SIG-M5 treated with dmso at 0.1 percent for 504 hours (cell line): ENCODE measurements around the gene PSMC4.
"Not testable (repeated sequence)": the region's sequence is repeated elsewhere in the genome, so short reads cannot be mapped to it uniquely, and the experiment has no call there.

Experiments
- DNase-seq: peaks from one replicate; lab custom pipeline; 2025; ENCODE audit not compliant: unreplicated experiment; lab: John Stamatoyannopoulos, UW

PSMC4 gene

DNA sequence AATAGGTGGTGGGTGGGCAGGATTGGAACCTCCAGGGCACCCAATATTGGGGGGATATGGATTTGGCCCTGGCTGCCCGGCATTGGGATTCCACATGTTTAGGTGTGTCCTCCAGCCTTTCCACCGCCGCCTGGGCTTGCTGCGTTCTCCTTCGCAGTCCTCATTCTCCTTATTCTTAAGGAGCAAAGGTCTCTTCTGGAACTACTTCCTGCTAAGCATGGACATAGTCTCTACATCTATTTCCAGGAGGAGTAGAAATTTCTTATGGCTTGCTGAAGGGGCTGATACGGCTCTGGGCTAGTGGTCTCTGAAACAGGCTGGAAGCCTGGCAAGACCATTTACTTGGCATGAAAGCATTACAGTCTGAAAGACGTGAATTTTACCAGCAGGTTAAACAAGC, 27.4 kb upstream of the PSMC4 start:
- DNase-seq = no peak

DNA sequence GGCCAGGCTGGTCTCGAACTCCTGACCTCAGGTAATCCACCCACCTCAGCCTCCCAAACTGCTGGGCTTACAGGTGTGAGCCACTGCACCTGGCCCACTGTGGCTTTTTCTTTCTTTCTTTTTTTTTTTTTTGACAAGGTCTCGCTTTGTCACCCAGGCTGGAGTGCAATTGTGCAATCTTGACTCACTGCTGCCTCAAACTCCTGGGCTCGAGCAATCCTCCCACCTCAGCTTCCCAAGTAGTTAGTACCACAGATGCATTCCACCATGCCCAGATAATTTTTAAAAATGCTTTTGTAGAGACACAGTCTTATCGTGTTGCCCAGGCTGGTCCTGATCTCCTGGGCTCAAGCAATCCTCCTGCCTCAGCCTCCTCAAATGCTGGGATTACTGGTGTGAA, 24.4 kb upstream of the PSMC4 start:
- peak; percentile 15 for DNase-seq

DNA sequence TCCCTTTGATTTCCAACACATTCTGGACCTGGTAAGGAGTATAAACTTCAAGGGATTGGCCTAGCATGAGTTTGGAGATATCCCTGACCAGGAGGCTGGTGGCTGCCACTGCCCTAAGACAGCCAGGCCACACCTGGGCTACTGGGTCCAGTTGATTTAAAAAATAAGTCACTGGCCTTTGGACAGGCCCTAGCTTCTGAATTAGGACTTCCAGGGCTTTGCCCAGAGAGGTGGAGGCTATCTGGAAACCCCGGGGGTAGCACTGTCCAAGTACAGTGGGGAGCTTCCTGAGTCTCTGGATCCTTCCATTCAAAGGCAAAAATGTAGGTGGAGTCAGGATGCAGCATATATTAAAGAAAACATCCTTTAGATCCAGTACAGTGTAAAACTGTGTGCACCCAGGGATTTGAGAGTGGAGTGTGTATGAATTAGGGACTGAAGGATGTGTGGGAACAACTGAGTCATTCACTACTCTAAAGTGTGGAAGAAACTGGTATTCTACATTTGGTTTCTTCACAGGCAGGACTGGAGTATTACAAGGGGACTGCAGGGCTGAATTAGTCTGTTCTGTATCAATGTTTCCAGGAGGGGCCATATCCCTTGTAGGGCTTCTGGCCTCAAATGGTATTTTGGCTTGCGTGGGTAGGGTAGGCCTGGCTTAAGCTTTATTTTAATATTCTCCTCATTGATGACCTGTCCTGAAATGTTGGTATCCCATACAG, 21.8 kb upstream of the PSMC4 start:
- DNase-seq = no peak

DNA sequence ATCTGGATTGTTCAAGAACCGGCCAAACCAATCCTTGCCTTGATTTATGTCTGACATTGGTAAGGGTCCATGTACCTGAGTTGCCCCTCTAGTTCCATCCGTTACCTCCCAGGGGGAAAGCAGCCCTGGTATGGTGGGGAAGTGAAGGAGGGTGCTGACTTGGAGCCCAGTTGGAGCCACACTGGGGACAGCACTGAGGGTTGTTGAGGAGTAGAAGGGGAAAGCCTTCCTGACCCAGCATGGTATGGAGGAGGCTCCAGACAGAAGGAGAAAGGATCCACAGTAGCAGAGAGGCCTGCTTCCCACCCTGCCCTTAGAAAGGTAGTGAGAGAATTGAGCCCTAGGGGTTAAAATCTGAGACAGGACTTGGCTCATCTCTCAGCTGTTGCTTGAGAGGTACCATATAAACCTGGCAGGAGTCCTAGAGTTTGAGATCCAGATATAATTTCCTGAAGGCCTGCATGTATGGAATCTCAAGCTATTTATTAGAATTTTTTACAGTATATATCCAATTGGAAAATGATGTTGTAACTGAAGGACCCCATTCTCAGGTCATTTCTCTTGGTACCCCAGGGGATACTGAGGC, 19.8 kb upstream of the PSMC4 start:
- DNase-seq = no peak

DNA sequence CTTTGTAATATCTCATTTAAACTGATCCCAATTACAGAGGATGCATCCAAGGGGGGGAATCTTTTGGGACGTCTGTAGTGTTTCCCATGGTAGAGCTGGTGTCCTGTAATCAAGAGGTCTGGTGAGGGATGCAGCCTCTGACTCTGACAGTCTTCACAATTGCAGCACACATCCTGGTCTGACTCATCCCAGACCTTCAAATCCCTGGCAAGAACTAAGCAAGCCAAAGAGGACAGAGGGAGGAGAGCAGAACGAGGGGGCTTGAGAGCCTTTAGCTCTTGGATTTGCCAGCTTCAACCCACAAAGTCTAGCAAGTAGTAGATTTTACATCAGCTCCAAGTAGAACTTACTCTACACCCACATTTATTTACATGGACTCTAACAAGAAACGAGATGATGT, 19.3 kb upstream of the PSMC4 start:
- DNase-seq = peak; percentile 33

DNA sequence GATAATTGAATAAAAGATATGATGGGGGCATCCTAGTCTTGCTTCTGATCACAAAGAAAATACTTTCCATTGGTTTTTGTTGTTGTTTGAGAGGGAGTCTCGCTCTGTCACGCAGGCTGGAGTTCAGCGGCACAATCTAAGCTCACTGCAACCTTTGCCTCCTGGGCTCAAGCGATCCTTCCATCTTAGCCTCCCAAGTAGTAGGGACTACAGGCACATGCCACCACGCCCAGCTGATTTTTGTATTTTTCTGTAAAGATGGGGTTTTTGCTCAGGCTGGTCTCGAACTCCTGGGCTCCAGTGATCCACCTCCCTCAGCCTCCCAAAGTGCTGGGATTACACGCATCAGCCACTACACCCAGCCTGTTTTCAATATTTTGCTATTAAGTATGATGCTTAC, 17.1 kb upstream of the PSMC4 start:
- DNase-seq = no peak

DNA sequence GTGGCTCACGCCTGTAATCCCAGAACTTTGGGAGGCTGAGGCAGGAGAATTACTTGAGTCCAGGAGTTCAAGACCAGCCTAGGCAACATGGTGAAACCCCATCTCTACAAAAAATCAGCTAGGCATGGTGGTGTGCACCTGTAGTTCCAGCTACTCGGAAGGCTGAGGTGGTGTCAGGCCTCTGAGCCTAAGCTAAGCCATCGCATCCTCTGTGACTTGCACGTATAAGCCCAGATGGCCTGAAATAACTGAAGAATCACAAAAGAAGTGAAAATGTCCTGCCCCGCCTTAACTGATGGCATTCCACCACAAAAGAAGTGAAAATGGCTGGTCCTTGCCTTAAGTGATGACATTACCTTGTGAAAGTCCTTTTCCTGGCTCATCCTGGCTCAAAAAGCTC, 13.1 kb upstream of the PSMC4 start:
- DNase-seq = not testable (repeated sequence)

DNA sequence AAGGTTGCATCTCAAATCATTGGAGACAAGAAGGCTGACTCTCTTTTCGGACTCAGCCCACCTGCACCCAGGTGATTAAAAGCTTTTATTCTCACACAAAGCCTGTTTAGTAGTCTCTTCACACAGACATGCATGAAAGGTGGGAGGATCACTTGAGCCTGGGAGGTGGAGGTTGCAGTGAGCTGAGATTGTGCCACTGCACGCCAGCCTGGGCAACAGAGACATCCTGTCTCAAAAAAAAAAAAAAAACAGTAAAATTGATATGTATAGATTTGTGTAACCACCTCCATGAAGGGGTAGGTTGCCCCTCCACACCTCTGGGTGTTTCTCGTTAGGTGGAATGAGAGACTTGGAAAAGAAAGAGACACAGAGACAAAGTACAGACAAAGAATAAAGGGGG, 12.0 kb upstream of the PSMC4 start:
- not testable (repeated sequence) for DNase-seq

DNA sequence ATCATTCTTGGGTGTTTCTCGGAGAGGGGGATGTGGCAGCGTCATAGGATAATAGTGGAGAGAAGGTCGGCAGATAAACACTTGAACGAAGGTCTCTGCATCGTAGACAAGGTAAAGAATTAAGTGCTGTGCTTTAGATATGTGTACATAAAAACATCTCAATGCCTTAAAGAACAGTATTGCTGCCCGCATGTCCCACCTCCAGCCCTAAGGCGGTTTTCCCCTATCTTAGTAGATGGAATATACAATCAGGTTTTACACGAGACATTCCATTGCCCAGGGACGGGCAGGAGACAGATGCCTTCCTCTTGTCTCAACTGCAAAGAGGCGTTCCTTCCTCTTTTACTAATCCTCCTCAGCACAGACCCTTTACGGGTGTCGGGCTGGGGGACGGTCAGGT, 11.6 kb upstream of the PSMC4 start:
- not testable (repeated sequence) for DNase-seq

DNA sequence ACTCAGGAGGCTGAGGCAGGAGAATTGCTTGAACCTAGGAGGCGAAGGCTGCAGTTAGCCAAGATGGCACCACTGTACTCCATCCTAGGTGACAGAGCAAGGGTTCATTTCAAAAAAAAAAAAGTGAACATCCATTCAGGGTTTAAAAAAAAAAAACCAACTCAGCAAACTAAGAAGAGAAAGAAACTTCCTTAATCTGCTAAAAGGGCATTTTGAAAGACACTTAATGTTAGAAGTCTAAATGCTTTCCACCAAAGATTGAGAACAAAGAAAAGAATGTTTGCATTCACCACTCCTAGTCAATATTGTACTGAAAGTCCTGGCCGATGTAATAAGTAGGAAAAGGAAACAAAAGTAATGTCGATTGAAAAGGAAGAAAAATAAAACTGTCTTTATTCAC, 7.1 kb upstream of the PSMC4 start:
- no peak for DNase-seq

DNA sequence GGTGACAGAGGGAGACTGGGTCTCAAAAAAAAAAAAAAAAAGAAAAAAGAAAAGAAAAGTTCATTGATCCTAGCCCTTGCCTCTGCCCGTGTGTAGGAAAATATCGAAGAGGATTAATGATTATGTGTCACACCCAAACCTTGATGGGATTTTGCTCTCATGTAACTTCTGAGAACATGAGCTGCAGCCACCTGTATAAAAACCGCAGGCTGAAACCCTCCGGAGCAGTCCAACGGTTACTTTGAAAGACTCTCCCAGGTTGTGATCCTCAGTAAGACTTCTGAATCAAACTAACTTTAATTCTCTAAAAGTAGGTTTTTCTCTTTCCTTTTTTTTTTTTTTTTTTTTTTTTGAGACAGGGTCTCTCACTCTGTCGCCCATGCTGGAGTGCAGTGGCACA, 4.3 kb upstream of the PSMC4 start:
- DNase-seq = no peak

DNA sequence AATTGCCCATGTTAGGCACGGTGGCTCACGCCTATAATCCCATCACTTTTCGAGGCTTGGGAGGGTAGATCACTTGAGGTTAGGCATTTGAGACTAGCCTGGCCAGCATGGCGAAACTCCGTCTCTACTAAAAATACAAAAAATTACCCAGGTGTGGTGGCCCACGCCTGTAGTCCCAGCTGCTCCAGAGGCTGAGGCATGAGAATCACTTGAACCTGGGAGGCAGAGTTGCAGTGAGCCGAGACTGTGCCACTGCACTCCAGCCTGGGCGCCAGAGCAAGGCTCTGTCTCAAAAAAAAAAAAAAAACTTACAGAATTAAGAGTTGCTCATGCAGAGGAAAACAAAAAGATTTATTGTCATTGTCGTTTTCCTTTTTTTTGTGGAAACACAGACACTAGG, 3.4 kb upstream of the PSMC4 start:
- DNase-seq = no peak

DNA sequence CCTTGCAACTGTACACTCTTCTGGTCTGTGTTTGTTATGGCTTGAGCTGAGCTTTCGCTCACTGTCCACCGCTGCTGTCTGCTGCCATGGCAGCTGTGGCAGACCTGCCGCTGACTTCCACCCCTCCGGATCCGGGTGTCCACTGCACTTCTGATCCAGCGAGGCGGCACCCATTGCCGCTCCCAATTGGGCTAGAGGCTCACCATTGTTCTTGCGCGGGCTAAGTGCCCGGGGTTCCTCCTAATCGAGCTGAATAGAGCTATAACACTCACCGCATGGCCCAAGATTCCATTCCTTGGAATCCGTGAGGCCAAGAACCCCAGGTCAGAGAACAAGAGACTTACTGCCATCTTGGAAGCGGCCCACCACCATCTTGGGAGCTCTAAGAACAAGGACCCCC, 2.2 kb upstream of the PSMC4 start:
- DNase-seq = no peak

DNA sequence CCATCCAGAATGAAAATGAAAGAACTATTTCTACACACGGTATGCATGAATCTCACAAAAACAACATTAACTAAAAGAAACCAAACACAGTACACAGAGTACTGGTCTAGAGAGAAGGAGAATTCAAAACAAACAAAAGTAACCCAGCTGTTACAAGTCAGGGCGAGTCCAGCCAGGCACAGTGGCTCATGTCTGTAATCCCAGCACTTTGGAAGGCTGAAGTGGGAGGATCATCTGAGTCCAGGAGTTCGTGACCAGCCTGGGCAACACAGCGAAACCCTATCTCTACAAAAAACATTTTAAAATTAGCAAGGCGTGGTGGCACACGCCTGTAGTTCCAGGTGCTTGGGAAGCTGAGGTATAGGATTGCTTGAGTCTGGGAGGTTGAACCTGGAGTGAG, 1.7 kb upstream of the PSMC4 start:
- DNase-seq = no peak

DNA sequence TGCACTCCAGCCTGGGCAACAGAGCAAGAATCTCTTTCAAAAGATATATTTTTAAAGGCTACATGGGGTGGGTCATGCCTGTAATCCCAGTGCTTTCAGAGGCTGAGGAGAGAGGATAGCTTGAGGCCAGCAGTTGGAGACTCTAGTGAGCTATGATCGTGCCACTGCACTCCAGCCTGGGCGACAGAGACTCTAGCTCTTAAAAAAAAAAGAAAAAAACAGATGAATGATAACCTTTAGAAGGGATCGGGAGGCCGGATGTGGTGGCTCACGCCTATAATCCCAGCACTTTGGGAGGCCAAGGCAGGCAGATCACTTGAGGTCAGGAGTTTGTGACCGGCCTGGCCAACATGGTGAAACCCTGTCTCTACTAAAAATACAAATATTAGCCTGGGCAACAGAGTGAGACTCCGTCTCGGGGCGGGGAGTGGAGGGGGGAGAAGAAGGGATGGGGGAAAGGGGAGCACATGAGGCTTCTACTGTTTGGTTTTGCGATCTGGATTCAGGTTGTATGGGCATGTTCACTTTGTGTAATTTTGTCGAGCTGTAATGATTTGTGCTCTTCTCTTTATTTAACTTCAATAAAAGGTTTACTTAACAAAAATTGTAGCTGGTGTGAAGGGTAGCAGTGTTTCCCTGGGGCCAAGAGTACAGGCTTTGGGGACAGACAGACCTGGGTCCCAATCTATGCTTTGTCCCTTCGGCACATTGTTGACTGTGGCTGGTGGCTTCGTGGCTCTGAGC, 1.1 kb upstream of the PSMC4 start:
- no peak for DNase-seq

DNA sequence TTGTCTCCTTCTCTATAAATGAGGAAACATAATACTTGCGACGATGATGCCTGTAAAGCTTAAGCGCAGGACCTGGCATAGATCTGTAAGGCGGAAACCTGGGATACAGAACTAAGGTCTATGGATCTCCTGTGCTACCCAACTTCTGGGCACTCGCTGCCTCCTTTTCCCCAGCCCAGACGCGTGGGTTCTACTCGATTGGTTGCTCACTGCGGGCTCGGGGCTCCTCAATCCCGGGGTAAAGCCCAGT, 615 bp upstream of the PSMC4 start:
- DNase-seq = peak; percentile 52

DNA sequence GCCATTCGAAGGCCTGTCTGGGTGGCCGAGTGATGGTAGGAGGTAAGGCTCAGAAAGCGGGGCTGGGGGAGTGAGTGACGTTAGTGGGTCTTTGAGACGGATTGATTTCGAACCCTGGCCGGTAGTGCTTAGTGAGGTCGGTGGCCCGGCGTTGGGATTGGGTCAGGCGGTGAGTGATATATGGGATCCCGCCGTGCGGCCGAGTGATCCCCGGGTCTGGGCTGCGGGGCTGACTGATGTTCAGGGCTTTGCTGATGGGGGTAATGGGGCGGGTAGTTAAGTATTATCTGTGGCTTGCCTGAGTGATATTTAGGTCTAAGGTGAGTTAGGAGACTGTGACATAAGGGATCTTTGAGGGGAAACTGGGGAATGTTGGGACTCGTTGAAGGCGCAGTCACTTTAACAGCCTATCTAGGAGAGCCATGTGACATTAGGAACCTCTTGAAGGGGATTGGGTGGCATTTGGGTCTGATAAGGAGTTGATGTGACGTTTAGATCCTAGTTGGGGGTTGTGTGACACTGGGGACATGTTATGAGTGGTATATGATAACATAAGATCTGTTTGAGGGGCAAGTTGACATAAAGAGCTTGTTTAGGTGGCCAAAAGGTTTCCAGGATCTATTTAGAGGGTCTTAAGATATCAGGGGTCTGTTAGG, 543 bp downstream of the PSMC4 start:
- DNase-seq = no peak

DNA sequence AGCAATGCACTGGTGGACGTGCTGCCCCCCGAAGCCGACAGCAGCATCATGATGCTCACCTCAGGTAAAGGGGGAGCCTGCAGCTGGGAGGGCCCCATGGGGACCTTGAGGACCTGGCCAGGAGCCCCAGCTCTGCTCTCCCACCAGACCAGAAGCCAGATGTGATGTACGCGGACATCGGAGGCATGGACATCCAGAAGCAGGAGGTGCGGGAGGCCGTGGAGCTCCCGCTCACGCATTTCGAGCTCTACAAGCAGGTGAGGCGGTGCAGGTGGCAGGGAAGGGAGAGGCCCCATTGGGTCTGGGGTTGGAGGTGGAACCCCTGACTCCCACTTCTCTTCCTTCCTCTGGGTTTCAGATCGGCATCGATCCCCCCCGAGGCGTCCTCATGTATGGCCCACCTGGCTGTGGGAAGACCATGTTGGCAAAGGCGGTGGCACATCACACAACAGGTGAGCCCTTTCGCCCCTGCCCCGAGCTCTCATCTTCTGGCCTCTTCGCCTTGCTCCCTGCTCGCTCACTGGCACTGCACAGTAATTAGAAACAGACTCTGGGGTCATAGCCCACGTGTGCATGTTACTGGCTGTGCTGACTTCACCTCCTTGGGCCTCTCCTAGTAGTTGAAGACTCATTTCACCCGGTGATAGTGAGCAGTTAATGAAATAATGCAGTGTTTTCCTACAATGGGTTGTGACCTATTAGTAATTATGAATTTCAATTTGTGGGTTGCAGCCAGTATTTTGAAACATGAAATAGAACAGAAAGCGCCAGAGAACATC, 3.6 kb downstream of the PSMC4 start:
- DNase-seq = no peak

DNA sequence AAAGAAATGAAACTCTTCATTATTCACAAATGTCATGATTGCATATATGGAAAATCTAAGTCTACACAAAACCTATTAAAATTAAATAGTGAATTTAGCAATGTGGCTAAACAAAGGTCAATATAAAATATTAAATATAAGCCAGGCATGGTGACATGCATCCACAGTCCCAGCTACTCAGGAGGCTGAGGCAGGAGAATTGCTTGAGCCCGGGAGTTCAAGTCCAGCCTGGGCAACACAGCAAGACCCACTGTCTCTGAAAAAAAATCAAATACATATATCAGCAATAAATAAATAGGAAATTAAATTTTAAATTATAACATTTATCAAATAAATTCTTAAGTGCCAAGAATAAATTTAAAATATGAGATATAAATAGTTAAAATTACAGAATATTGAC, 11.9 kb downstream of the PSMC4 start:
- DNase-seq = no peak

DNA sequence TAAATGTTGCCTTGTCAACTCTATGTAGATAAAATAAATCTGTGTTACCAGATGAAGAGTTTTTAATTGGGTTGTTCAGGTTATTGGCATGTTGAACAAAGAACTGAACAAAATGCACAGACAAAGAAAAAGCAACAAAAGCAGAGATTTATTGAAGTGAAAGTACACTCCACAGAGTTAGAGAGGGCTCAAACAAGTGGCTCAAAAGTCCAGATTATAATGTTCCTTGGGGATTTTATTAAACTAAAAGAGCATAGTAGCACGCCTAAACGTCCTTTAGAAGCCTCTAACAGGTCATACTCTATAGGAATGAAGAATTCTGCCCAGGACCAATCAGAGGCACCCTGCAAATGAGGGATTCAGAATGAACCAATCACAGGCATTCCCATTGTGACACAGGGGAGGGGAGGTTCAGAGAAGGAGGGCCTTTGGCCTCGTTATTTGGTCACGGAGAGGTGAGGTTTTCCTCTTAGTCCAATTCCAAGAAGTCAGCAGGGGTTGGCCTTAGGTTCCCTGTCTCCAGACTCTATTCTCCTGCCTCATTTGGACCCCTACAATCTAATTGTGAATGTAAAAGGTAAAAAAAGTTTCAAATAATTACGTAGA, 12.8 kb downstream of the PSMC4 start:
- no peak for DNase-seq

DNA sequence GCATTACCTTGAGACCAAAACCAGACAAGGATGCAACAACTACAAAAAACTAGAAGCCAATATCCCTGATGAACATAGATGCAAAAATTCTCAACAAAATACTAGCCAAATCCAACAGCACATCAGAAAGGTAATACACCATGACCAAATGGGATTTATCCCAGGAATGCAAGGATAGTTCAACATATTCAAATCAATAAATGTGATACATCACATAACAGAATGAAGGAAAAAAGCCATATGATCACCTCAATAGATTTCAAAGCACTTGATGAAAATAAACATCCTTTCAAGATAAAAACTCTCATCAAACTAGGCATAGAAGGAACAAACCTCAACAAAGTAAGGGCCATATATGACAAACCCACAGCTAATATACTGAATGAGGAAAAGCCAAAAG, 15.7 kb downstream of the PSMC4 start:
- DNase-seq = no peak
